GM18951 (cell line): ENCODE measurements around the gene NOS3.

ENCODE experiments used
- POLR2A ChIP-seq: IDR thresholded peaks from 4 replicates; pipeline ENCODE4 v1.6.1; 2011; ENCODE audit warnings: mild to moderate bottlenecking; ENCODE audit not compliant: insufficient read length, insufficient read depth; ENCODE audit errors: extremely low read depth
- in situ Hi-C: fragments of 300-500 bp; cut with MboI; formaldehyde crosslinking; loops from one replicate; pipeline ENCODE4 v1.12.0; 2022; ENCODE audit warnings: low sequenced_read_pairs, mixed read lengths, inconsistent platforms; ENCODE audit not compliant: unreplicated experiment

NOS3 gene

DNA sequence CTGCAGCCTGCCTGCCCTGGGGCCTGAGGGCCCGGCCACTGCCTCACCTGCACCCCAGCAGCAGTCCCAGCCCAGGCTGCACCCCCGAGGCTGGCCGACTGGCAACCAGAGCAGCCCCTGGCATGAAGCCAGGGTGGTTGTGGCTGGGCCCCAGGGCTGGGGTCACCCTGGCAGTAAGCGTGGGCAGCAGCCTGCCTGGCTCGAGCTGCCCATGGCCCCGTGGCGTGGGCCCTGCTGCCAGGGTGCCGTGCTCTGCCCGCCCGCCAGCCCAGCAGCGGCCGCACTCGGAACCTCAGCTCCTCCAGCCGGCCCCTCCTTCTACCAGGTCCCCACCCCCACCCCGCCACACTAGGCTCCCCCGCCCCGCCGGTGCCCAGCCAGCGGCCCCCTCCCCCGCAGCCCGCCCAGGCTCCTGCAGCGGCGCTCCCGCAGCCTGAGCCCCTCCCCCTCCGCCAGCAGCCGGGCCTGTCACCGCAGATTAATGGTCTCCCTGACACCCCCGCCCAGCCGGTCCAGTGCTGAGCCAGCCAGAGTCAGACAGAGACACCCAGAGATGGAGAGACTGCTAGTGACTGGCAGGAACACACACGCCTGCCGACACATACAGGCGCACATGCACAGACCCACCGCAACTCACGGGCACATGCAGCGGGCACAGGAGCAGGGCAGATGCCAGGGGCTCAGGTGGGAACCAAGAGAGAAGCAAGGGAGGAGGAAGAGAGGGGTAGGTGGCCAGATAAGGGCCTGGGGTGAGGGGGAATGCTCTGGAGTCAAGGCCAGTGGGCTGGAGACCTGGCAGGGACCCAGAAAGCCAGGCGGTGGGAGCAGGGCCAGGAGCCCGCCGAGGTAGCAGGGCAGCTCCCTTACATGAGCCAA is 35.1 kb upstream of the NOS3 start:
- no peak for TF ChIP-seq POLR2A
- in situ Hi-C loops = no loop called here

GRCh38 chr7:150956395-150957132 is 34.3 kb upstream of the NOS3 start:
- in situ Hi-C loops = no loop called here
- TF ChIP-seq POLR2A = no peak

- TF ChIP-seq POLR2A = no peak
- in situ Hi-C loops = no loop called here
Observed at GRCh38 chr7:150957133-150958020, 33.4 kb upstream of the NOS3 start.

DNA sequence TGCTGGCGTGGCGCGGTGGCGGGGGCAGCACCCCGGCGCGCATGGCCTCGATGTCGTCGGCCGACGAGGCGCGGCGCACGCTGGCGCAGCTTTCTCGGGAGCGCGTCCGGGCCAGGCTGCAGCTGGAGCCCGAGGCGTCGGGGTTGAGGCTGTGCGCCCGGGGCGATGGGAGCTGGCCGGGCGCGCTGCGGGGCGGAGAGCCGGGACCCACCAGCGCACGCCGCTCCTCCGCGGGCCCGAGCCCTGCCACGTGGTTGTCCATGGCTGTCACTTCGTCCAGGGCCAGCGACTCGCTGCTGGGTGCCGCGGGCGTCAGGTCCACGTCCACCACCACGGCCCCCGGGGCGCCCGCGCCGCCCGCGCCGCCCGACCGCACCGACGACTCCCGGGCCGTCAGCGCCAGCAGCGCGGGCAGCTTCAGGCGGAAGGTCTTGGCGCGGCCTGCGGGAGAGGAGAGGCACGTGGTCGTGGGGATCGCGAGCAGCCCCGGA is 32.7 kb upstream of the NOS3 start:
- in situ Hi-C loops = no loop called here
- no peak for TF ChIP-seq POLR2A

DNA sequence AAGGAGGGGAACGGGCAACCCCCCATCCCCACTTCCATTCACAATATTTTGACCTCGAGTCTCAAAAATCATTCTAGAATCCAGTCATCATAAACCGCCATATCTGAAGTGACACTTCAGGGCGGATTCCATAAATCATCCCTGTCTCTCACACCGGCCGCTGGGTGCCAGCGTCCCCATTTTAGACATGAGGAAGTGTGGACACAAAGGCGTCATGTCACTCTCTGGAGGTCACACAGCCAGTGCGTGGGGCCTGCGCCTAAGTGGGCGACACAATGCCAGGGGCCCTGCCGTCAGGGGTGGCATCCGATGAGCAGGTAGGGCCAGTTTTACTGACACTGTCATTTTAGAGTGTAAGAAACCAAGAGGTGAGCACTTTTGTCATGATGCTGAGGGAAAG is 32.2 kb upstream of the NOS3 start:
- in situ Hi-C loops = no loop called here
- no peak for TF ChIP-seq POLR2A

GRCh38 chr7:150959081-150959480 is 31.7 kb upstream of the NOS3 start:
- in situ Hi-C loops = no loop called here

GRCh38 chr7:150959739-150960734 is 30.8 kb upstream of the NOS3 start:
- in situ Hi-C loops = no loop called here
- no peak for TF ChIP-seq POLR2A

More at GRCh38 chr7:150959081-150959480, 31.7 kb upstream of the NOS3 start:
- no peak for TF ChIP-seq POLR2A

- in situ Hi-C loops = no loop called here
Observed at GRCh38 chr7:150961510-150962289, 29.1 kb upstream of the NOS3 start.

DNA sequence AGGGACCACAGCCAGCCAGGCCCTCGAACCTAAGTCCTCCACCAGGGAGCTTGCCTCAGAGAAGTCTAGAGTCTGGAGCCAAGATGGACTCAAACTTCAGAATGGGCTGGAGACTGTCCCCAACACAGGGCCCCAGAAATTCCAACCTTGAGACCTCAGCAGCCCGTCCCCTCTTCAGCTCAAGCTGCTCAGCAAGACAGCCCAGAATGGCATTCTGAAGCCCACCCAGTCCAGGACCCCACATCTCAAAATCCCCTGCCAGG is 28.6 kb upstream of the NOS3 start:
- TF ChIP-seq POLR2A = no peak
- in situ Hi-C loops = no loop called here

More at GRCh38 chr7:150961510-150962289, 29.1 kb upstream of the NOS3 start:
- TF ChIP-seq POLR2A = no peak

GRCh38 chr7:150962553-150963399 is 28.0 kb upstream of the NOS3 start:
- TF ChIP-seq POLR2A = no peak
- in situ Hi-C loops = no loop called here
